Measurements from ENCODE around the gene CACNB1. TPM values are rescaled to one million over a fixed set of nuclear protein-coding genes. Genes with fewer than 3 reads are reported as not detected.
A peak's percentile ranks its signal among the peaks of the same experiment; 100 is the strongest.

The CACNB1 gene
- polyA plus RNA-seq, 1 donor from 2014 or later = 18.9 TPM

- Histone ChIP-seq H2AFZ (ENCODE audit: low read depth, low read length) (no peak overlapping the region), H3K27ac (ENCODE audit: low read length) (no peak overlapping the region), H3K27me3 (ENCODE audit: insufficient read depth, low read depth, low read length) (peaks cover 38% of the 10 kb centered on the region), H3K9me2 (ENCODE audit: insufficient read depth, low read length) (no peaks in the 10 kb centered on the region), H4K20me1 (ENCODE audit: insufficient read depth) (no peaks in the 10 kb centered on the region), H3K9me3 (ENCODE audit: low read length) (no peaks in the 10 kb centered on the region), H3K9ac (ENCODE audit: low read length) (peak overlapping the region; percentile 23), H3F3A (ENCODE audit: insufficient read depth, low read length, poor library complexity, severe bottlenecking) (no peaks in the 10 kb centered on the region), H3K36me3 (ENCODE audit: insufficient read depth, low read length) (no peaks in the 10 kb centered on the region), H3K4me3 (ENCODE audit: low read length) (peak overlapping the region; percentile 67), H3K79me2 (replicated peaks; ENCODE audit: insufficient read depth, low read length) (no peaks in the 10 kb centered on the region), H3K4me2 (ENCODE audit: low read length) (peak overlapping the region; percentile 48)
- TF ChIP-seq MXI1 (conservative IDR thresholded peaks at IDR 0.05; ENCODE audit: poor library complexity, severe bottlenecking) (no peak), EP300 (conservative IDR thresholded peaks at IDR 0.05; ENCODE audit: poor library complexity, severe bottlenecking) (no peak), REST (IDR thresholded peaks at IDR 0.05; ENCODE audit: borderline replicate concordance) (no peak), SMC3 (conservative IDR thresholded peaks at IDR 0.05; ENCODE audit: poor library complexity) (no peak), POLR2AphosphoS5 (IDR thresholded peaks at IDR 0.05) (no peak), EZH2 (IDR thresholded peaks at IDR 0.05; ENCODE audit: borderline replicate concordance, insufficient read depth, low read length, poor library complexity, severe bottlenecking) (no peak), CTCF (IDR thresholded peaks at IDR 0.05; ENCODE audit: poor library complexity, severe bottlenecking) (no peak), TAF1 (IDR thresholded peaks at IDR 0.05; ENCODE audit: low read depth) (no peak), RAD21 (conservative IDR thresholded peaks at IDR 0.05) (no peak)
These were observed 28.7 kb upstream of the CACNB1 start for GRCh38 chr17:39225959-39226683.

- Histone ChIP-seq H3K4me3 (ENCODE audit: low read length) (peak within 1 kb of the TSS; percentile 67), H2AFZ (ENCODE audit: low read depth, low read length) (no peak within 1 kb of the TSS), H3K27ac (ENCODE audit: low read length) (no peak within 1 kb of the TSS), H3K79me2 (replicated peaks; ENCODE audit: insufficient read depth, low read length) (no peaks in the 10 kb centered on the region), H3K9me2 (ENCODE audit: insufficient read depth, low read length) (no peaks in the 10 kb centered on the region), H3K36me3 (ENCODE audit: insufficient read depth, low read length) (no peaks in the 10 kb centered on the region), H3K9ac (ENCODE audit: low read length) (peak within 1 kb of the TSS; percentile 23), H3F3A (ENCODE audit: insufficient read depth, low read length, poor library complexity, severe bottlenecking) (no peaks in the 10 kb centered on the region), H3K9me3 (ENCODE audit: low read length) (no peaks in the 10 kb centered on the region), H4K20me1 (ENCODE audit: insufficient read depth) (no peaks in the 10 kb centered on the region), H3K4me2 (ENCODE audit: low read length) (peak within 1 kb of the TSS; percentile 48), H3K27me3 (ENCODE audit: insufficient read depth, low read depth, low read length) (peaks cover 38% of the 10 kb centered on the region)
- no peak for TF ChIP-seq POLR2AphosphoS5 (IDR thresholded peaks at IDR 0.05)
- no peak for TF ChIP-seq REST (IDR thresholded peaks at IDR 0.05; ENCODE audit: borderline replicate concordance)
- no peak for TF ChIP-seq TAF1 (IDR thresholded peaks at IDR 0.05; ENCODE audit: low read depth)
- TF ChIP-seq RAD21 (conservative IDR thresholded peaks at IDR 0.05) = no peak
- no peak for TF ChIP-seq MXI1 (conservative IDR thresholded peaks at IDR 0.05; ENCODE audit: poor library complexity, severe bottlenecking)
- TF ChIP-seq EZH2 (IDR thresholded peaks at IDR 0.05; ENCODE audit: borderline replicate concordance, insufficient read depth, low read length, poor library complexity, severe bottlenecking) = no peak
- TF ChIP-seq CTCF (IDR thresholded peaks at IDR 0.05; ENCODE audit: poor library complexity, severe bottlenecking) = no peak
- no peak for TF ChIP-seq EP300 (conservative IDR thresholded peaks at IDR 0.05; ENCODE audit: poor library complexity, severe bottlenecking)
- no peak for TF ChIP-seq SMC3 (conservative IDR thresholded peaks at IDR 0.05; ENCODE audit: poor library complexity)
These were observed 28.0 kb upstream of the CACNB1 start, which contains the start of gene STAC2 for GRCh38 chr17:39225308-39225958. Gene STAC2 (minus strand): TSS chr17:39225945. CDS start chr17:39225502, 443 bp downstream.
